NAMALWA (cell line): ENCODE measurements around the gene SYCN.
A peak's percentile ranks its signal among the peaks of the same experiment; 100 is the strongest.
"Not testable (repeated sequence)": the region's sequence is repeated elsewhere in the genome, so short reads cannot be mapped to it uniquely, and the experiment has no call there.

ENCODE experiments used
- DNase-seq: peaks from one replicate; pipeline ENCODE4 v3.0.0-alpha.2; 2015; ENCODE audit warnings: low spot score

Gene SYCN

GRCh38 chr19:39224910-39225309 is 20.8 kb upstream of the SYCN start:
- DNase-seq, result peak; percentile 35

- DNase-seq, result peak; percentile 45
These were observed 19.7 kb upstream of the SYCN start for GRCh38 chr19:39223703-39224279.

GRCh38 chr19:39219108-39219507 is 15.0 kb upstream of the SYCN start:
- DNase-seq, result not testable (repeated sequence)

GRCh38 chr19:39218230-39219007 is 14.4 kb upstream of the SYCN start:
- DNase-seq, result no peak

GRCh38 chr19:39217094-39217493 is 13.0 kb upstream of the SYCN start:
- no peak for DNase-seq

GRCh38 chr19:39215323-39215722 is 11.3 kb upstream of the SYCN start:
- not testable (repeated sequence) for DNase-seq

- peak; percentile 59 for DNase-seq
These were observed 8.3 kb upstream of the SYCN start for GRCh38 chr19:39212375-39212742.

- DNase-seq, result no peak
These were observed 7.8 kb upstream of the SYCN start for GRCh38 chr19:39211731-39212374.

GRCh38 chr19:39209196-39209595 is 5.1 kb upstream of the SYCN start:
- DNase-seq, result no peak

- DNase-seq, result no peak
These were observed 4.2 kb upstream of the SYCN start for GRCh38 chr19:39208175-39208795.

GRCh38 chr19:39207293-39207836 is 3.3 kb upstream of the SYCN start:
- DNase-seq, result no peak

- no peak for DNase-seq
These were observed 2.1 kb upstream of the SYCN start for GRCh38 chr19:39206122-39206521.

GRCh38 chr19:39205449-39205764 is 1.3 kb upstream of the SYCN start:
- no peak for DNase-seq

- no peak for DNase-seq
These were observed 1.1 kb downstream of the SYCN start for GRCh38 chr19:39202998-39203355.

- DNase-seq, result no peak
These were observed 3.3 kb downstream of the SYCN start for GRCh38 chr19:39200803-39201115.

GRCh38 chr19:39200066-39200802 is 3.8 kb downstream of the SYCN start:
- no peak for DNase-seq

GRCh38 chr19:39199025-39199424 is 5.0 kb downstream of the SYCN start:
- no peak for DNase-seq

GRCh38 chr19:39197808-39198207 is 6.3 kb downstream of the SYCN start:
- DNase-seq, result no peak

GRCh38 chr19:39196860-39197562 is 7.1 kb downstream of the SYCN start, which contains the start of gene NCCRP1:
NCCRP1 (plus strand) TSS chr19:39196964; CDS start chr19:39196983, 19 bp downstream.
- DNase-seq, result no peak

GRCh38 chr19:39196320-39196719 is 7.7 kb downstream of the SYCN start:
- no peak for DNase-seq

- no peak for DNase-seq
These were observed 8.3 kb downstream of the SYCN start for GRCh38 chr19:39195755-39196154.
